ENCODE results near the gene PVALEF.

DNA sequence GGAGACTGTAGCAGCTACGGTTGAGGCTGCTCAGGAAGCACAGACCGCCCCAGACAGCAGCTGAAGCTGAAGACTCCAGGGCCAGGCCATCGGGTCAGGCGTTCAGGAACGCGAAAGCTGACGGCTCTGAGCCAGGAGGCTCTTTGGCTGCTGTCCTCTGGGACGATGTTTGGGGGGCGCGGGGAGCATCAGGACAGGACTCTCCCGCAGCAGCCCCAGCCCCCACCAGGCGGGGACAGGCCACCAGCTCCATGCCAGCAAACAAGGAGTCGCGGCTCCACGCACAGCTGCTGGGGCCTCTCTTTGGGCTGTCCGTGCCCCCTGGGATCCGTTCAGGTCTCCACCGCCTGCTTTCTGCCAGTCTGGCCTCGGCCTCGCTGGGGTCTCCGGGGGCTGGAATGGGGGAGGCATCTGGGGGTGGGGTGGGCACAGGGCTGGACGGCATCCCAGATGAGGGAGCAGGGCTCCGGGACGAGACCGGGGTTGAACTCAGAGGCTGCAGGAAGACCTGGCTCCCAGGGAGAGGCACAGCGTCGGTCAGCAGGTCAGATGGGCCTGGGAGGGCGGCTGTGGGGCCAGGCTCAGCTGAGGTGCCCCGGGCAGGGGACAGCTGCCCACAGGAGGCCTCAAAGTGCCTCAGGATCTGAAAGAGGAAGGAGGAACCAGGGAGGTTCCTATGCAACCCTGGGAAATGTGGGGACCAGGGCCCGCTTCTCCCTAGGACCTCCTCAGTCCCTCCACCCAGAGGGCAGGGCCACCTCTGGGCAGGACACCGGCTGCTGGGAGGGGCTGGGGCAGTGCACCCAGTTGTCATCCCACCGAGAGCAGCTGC is 63.7 kb downstream of the PVALEF start:
- TF ChIP-seq CTCF (IDR thresholded peaks at IDR 0.05) = no peak
- no peak for TF ChIP-seq ZFX (IDR thresholded peaks at IDR 0.05; ENCODE audit: borderline replicate concordance)
